ENCODE measurements around the gene ANKRD18B.
"Not testable (repeated sequence)": the region's sequence is repeated elsewhere in the genome, so short reads cannot be mapped to it uniquely, and the experiment has no call there.

- TF ChIP-seq FOXM1 (IDR thresholded peaks at IDR 0.05; ENCODE audit: borderline replicate concordance); BHLHE40 (IDR thresholded peaks at IDR 0.05; ENCODE audit: borderline replicate concordance); FOXK2 (IDR thresholded peaks at IDR 0.05); SUZ12 (IDR thresholded peaks at IDR 0.05); ARNT (IDR thresholded peaks at IDR 0.05); LEF1 (IDR thresholded peaks at IDR 0.05; ENCODE audit: borderline replicate concordance); L3MBTL2 (conservative IDR thresholded peaks at IDR 0.05): not testable (repeated sequence)
These were observed 28.3 kb downstream of the ANKRD18B start for GRCh38 chr9:33552315-33552725.
